Hematopoietic multipotent progenitor cell treated with erythropoietin and hydrocortisone succinate and interleukin-3 and kit ligand, for 4 days (in vitro differentiated cells): Measurements from ENCODE around the gene VSIG10L.

Experiments used
- DNase-seq: peaks from one replicate; pipeline ENCODE4 v3.0.0-alpha.2; 2015

The VSIG10L gene

GRCh38 chr19:51311351-51312257 lies 30.3 kb downstream of the VSIG10L start, which contains the start of gene IGLON5:
Gene IGLON5, plus strand, starts transcription at chr19:51311644. Its CDS starts 204 bp downstream, at chr19:51311848.
- DNase-seq, result no peak

- no peak for DNase-seq
These were observed 36.5 kb downstream of the VSIG10L start for GRCh38 chr19:51305479-51305878.

GRCh38 chr19:51301266-51301665 lies 40.7 kb downstream of the VSIG10L start:
- no peak for DNase-seq

- DNase-seq, result no peak
These were observed 44.5 kb downstream of the VSIG10L start for GRCh38 chr19:51297406-51297805.

- peak; percentile 37 for DNase-seq
These were observed 45.4 kb downstream of the VSIG10L start for GRCh38 chr19:51296336-51297093.

- no peak for DNase-seq
These were observed 46.4 kb downstream of the VSIG10L start for GRCh38 chr19:51295382-51296126.

GRCh38 chr19:51294977-51295375 lies 47.0 kb downstream of the VSIG10L start:
- DNase-seq, result no peak

- no peak for DNase-seq
These were observed 47.5 kb downstream of the VSIG10L start for GRCh38 chr19:51294211-51294976.

GRCh38 chr19:51293571-51294210 lies 48.2 kb downstream of the VSIG10L start:
- no peak for DNase-seq

- no peak for DNase-seq
These were observed 49.0 kb downstream of the VSIG10L start for GRCh38 chr19:51292971-51293370.

GRCh38 chr19:51289635-51290034 lies 52.3 kb downstream of the VSIG10L start:
- no peak for DNase-seq

- DNase-seq, result no peak
These were observed 56.3 kb downstream of the VSIG10L start for GRCh38 chr19:51285682-51286081.

- DNase-seq, result no peak
These were observed 59.6 kb downstream of the VSIG10L start for GRCh38 chr19:51282335-51282734.
